Right lobe of liver (tissue), 4 donors: ENCODE results near the gene CASP5.

Experiments used
- POLR2A ChIP-seq: fragments of 450-650 bp; IDR thresholded peaks from one replicate; pipeline ENCODE4 v1.6.1; 2017; ENCODE audit warnings: antibody characterized with exemption, mild to moderate bottlenecking
- TF ChIP-seq, protein P1 (sequence below), 4 donors: fragments of 200-600 bp in 3 of 4; fragments of 450-650 bp in 1 of 4; IDR thresholded peaks; one replicate each; pipeline versions ENCODE4 v1.5.1 to v1.8.0; 2016 to 2022; ENCODE audit warnings: antibody characterized with exemption in 4 of 4, mild to moderate bottlenecking in 2 of 4
- donor health status: DM: no; HTN: no; CAD: no.
- donor health status: DM: no; HTN: no; CAD: no.
- donor health status: DM: no; HTN: yes; CAD: no.

DNA sequence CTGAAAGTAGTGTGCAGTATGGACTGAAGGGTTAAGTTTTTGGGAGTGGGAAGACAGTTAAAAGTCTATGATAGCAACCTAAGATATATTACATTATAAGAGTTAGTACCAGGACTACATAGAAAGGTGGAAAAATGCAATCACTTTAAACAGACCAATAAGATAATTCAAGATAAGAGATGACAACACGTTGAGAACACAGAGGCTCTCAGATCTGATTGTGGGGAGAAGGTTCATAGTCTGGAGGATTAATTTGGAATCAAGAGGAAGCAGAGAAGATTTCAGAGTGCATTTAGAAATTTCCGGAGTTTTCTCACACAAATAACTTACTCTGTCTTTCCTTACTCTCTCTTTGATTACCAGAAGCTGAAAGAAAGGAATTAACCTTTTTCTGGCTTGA, 441 bp downstream of the CASP5 start:
- TF ChIP-seq, protein P1, sequence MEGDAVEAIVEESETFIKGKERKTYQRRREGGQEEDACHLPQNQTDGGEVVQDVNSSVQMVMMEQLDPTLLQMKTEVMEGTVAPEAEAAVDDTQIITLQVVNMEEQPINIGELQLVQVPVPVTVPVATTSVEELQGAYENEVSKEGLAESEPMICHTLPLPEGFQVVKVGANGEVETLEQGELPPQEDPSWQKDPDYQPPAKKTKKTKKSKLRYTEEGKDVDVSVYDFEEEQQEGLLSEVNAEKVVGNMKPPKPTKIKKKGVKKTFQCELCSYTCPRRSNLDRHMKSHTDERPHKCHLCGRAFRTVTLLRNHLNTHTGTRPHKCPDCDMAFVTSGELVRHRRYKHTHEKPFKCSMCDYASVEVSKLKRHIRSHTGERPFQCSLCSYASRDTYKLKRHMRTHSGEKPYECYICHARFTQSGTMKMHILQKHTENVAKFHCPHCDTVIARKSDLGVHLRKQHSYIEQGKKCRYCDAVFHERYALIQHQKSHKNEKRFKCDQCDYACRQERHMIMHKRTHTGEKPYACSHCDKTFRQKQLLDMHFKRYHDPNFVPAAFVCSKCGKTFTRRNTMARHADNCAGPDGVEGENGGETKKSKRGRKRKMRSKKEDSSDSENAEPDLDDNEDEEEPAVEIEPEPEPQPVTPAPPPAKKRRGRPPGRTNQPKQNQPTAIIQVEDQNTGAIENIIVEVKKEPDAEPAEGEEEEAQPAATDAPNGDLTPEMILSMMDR (IDR thresholded peaks at IDR 0.05) = no peak
- TF ChIP-seq POLR2A = no peak
